GM18951 (cell line): ENCODE results near the gene RAB19.
"Not testable (repeated sequence)": the region's sequence is repeated elsewhere in the genome, so short reads cannot be mapped to it uniquely, and the experiment has no call there.

Experiments used
- POLR2A ChIP-seq: IDR thresholded peaks from 4 replicates; pipeline ENCODE4 v1.6.1; 2011; ENCODE audit warnings: mild to moderate bottlenecking; ENCODE audit not compliant: insufficient read length, insufficient read depth; ENCODE audit errors: extremely low read depth
- in situ Hi-C: fragments of 300-500 bp; cut with MboI; formaldehyde crosslinking; loops from one replicate; pipeline ENCODE4 v1.12.0; 2022; ENCODE audit warnings: low sequenced_read_pairs, mixed read lengths, inconsistent platforms; ENCODE audit not compliant: unreplicated experiment

The RAB19 gene

DNA sequence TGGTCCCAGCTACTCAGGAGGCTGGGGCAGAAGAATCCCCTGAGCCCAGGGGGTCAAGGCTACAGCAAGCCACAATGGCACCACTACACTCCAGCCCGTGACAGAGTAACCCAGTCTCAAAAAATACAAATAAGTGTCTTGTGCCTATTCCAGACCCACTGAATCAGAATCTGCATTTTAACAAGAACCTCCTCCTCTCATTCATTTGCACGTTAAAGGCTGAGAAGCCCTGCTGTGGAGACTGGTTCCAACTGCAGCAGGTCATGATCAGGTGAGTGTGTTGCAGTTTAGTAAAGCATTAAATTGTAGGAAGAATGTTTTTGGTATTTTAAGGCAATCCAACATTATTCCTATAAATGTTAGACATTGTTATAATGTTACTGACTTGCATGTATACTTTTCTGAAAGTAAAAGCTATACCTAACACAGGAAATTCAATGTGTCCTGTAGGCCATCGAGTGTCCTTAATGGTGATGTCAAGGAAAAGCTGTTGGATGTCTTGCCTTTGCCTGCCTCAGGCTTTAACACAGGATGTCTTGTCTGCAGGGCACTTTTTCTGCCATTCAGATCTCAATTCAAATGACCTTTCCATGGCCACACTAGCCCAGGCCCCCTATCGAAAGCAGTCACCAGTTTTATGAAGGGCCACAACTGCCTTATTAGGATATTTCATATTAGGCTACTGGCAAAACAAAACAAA lies 45.1 kb downstream of the RAB19 start:
- in situ Hi-C loops, result no loop called here
- no peak for TF ChIP-seq POLR2A

DNA sequence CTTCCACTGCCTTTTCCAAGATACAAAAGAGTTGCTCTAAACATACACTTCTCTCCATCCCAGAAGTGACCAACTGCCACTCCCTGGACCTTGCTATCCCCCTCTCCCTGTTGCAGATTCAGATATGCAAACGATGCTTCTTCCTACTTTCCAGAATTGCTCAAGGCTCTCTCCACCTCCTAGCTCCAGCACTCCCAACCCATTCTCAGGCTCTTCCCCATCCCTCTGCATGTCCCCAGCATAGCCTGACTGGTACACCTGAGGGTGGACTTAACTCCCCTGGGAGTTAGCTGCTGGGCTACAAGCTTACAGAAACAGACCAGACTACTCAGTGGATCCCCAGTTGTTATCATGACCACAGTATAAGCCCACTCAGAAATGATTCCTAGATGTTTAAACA lies 47.9 kb downstream of the RAB19 start:
- in situ Hi-C loops, result no loop called here

DNA sequence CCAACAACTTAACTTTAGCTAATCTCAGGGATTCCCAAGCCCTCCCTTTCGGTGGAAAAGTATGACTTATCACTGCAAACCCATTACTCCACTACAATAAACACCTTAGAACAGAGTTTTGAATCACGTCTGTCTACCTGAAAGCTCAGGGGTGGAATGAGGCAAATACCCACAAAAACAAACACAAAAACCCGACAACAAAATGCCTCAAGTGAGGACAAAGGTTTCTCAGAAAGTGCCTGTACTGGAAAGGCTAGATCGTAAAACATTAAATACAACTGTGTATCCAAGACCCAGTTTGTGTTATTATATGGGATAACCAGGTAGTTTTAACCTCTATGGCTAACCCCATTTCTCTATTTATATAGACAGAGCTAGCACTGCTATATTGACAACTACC lies 49.4 kb downstream of the RAB19 start:
- in situ Hi-C loops, result no loop called here
- TF ChIP-seq POLR2A, result no peak

More for the DNA sequence above, 47.9 kb downstream of the RAB19 start:
- TF ChIP-seq POLR2A, result no peak

DNA sequence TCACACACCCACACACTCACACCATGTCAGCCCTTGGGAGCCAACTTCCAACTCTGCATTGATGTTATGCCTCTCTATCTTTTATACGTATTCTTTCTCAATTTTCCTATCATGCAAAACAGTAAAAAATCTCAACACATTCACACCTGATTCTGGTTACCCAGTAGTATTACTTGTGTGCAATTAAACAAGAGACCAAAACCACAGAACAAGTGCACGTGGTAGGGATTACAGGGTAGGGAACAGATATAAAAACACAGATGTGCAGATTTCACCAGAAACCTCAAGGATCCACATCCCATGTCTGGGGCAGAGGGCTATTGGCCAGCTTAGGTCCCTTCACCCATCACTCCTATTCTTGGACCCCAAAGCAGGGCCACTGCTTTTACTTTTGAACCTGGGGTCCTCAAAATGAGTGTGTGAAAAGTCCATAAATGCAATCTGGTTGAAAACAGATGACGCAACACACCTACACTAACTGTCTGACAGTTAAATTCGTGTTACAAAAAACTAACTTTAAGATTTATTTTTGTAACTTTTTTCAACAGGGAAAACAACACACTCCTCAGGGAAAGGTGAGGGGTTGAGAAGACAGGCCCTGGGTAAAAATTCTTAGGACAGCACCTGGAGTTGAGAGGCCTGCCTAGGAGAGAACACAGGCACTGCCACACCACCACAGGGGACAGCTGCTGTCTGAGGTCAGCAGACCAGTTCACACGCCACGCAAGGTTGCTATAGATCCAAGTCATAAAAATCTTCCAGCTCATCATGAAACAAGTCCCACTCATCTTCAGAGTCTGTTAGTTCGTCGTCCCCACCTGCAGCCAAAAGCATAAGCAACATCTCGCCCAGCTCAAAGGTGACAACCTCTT lies 50.2 kb downstream of the RAB19 start:
- in situ Hi-C loops, result not testable (repeated sequence)

DNA sequence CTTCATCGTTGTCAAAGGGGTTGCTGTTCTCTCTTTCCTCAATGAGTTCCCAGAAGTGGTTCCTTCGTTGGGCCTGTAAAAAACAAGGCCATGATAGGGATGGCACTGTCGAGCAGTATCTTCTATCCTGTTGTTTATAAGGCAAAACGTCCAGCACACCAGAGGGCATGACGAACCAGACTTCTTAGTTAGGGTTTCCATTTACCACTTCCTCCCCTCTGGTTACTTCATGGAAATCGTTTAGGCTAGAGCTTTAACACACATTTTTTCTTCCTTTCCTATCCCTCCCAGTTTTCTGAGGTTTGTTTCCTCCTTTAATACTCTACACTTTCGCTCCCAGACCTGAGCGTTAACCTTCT lies 50.8 kb downstream of the RAB19 start:
- in situ Hi-C loops, result no loop called here
- no peak for TF ChIP-seq POLR2A

DNA sequence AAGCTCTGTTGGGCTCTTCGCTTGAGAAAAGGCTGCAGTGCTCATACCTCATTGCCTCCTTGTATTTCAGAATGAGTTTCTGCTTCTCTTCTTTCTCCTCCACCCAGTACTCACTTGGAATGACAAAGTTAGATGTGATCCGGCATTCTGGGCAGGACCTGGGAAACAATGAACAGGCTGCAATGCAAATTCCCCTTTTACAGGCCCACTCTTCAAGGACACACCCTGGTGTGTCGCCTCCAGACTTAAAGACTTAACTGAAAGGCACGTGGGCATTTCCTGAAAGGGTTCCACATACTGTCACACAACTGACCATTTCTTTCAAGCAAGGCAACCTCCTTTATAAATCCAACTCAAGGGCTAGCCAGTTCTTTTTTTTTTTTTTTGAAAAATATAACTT lies 51.9 kb downstream of the RAB19 start:
- in situ Hi-C loops, result no loop called here
- no peak for TF ChIP-seq POLR2A

DNA sequence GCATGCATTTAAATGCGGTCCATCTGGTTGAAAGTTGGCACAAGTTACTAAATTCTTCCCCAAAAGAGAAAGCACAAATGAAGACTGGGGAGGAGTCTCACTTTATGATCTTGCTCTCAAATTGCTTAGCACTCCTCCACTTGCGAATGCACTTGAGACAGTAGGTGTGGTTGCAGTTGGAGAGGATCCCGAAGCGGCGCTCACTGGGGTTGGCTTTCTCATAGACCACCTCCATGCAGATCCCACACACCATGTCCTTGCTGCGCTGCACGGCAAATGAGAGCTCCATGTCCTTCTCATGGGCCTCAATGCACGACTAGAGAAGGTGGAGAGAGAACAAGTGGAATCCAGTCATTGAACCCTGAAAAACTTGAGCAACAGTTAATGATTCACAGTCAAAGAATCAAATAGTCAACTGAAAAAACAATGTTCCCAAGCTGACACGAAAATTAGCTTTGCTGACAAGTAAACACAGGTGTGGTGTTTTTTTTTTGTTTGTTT lies 52.7 kb downstream of the RAB19 start:
- in situ Hi-C loops, result no loop called here
- TF ChIP-seq POLR2A, result no peak

DNA sequence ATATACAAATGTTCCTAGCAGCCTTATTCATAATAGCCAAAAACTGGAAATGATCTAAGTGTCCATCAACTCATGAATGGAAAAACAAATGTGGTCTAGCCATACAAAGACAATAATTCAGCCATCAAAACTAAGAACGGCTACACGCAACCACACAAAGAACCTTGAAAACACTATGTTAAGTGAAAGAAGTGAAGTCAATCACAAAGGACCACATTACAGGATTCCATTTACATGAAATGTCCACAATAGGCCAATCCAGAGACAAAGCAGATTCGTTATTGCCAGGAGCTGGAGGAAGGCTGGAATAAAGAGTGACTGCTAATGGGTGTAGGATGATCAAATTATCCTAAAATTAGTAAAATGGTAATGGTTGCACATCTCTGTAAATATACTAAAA lies 54.3 kb downstream of the RAB19 start:
- TF ChIP-seq POLR2A, result no peak

DNA sequence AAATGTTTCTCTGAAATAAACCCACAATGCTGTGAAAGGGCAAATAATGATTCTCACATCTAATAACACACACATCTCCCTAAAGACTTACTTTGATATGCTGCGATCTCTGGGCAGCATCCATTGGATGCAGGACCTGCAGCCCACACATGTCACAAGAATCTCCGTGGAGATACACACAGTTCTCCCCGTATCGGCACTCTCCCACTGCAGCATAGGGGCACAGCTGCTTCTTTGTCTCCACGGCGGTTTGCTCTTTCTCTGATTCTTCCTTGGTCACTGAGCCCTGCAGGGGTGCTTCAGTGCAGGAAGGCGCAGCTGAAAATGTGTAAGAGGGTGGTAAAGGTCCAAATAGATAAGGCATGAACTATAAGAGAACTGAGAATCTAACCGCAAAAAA lies 55.1 kb downstream of the RAB19 start:
- in situ Hi-C loops, result no loop called here
- TF ChIP-seq POLR2A, result no peak

More for the DNA sequence above, 54.3 kb downstream of the RAB19 start:
- in situ Hi-C loops, result no loop called here

DNA sequence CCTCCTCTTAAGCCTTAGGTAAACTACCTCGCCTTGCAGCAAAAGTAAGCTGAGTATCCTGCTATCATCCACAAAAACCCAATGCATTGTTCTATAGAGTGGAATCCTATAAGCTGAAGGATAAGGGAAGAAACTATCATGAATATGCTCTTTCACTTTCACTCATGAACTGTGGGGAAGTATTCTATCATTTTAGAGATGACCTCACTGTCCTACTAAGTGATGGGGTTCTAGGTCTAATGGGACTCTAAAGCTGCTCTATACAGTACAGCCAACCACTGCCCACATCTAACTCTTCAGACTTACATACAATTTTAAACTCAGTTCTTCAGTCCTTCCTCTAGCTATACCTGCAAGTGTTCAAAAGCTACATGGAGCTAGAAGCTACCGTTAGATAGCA lies 59.3 kb downstream of the RAB19 start:
- no peak for TF ChIP-seq POLR2A
- in situ Hi-C loops, result no loop called here

DNA sequence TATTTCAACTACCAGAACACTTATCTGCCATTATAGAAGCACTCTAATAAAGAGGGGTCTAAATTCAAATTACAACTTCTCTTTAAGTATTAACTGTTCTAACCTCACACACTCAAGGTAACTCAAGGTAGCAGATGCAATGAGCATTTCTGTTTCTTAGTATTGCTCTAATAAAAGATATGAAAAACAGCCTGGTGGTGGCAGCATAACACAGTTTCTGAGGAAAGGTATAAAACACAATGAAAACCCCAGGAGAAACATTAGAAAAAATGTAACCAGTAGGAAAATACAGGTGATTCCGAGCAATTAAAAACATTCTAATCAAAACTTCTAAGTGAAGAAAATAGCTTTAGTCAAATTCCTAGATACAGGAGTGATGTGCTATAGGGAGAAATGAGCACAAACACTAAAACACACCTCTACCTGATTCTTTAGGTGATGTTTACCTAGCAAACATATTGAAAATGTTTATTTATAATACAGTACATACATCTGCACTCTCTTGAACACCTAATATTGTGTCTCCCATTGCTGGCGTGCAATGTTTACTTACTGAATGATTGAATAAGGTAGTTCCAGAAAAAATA lies 72.0 kb downstream of the RAB19 start:
- no peak for TF ChIP-seq POLR2A
- in situ Hi-C loops, result no loop called here

DNA sequence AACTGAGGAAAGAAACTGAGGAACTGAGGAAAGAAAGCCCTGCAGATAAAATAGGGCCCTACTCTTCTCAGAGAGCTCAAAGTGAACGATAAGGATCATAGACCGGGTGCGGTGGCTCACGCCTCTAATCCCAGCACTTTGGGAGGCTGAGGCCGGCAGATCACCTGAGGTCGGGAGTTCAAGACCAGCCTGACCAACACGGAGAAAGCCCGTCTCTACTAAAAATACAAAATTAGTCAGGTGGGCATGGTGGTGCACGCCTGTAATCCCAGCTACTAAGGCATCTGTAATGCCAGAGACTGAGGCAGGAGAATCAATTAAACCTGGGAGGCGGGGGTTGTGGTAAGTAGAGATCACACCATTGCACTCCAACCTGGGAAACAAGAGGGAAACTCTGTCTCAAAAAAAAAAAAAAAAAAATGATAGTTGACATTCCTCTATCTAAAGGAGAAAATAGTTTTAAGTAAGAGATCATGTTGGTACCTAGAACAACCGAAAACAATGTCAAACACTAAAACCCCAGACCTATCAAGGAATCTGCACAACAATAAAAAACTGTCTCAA lies 72.9 kb downstream of the RAB19 start:
- in situ Hi-C loops, result no loop called here
- no peak for TF ChIP-seq POLR2A
